HG03139 (cell line): ENCODE results near the gene HMHB1.
A peak's percentile ranks its signal among the peaks of the same experiment; 100 is the strongest.
"Not testable (repeated sequence)": the region's sequence is repeated elsewhere in the genome, so short reads cannot be mapped to it uniquely, and the experiment has no call there.

ENCODE experiments used
- ATAC-seq: cut with Tn5 transposase; IDR thresholded peaks from one replicate; pipeline ENCODE4 v1.9.1; 2021; ENCODE audit not compliant: unreplicated experiment

The HMHB1 gene

GRCh38 chr5:143801252-143801939, 10.6 kb upstream of the HMHB1 start:
- no peak for ATAC-seq

- no peak for ATAC-seq
Measured at GRCh38 chr5:143805861-143806260, 6.1 kb upstream of the HMHB1 start.

- no peak for ATAC-seq
Measured at GRCh38 chr5:143806579-143806978, 5.4 kb upstream of the HMHB1 start.

GRCh38 chr5:143807401-143807800, 4.6 kb upstream of the HMHB1 start:
- ATAC-seq = no peak

- not testable (repeated sequence) for ATAC-seq
Measured at GRCh38 chr5:143816370-143816769, 4.4 kb downstream of the HMHB1 start.

GRCh38 chr5:143819716-143820115, 7.8 kb downstream of the HMHB1 start:
- ATAC-seq = no peak

- ATAC-seq = no peak
Measured at GRCh38 chr5:143820451-143820850, 8.5 kb downstream of the HMHB1 start.

- ATAC-seq = peak; percentile 64
Measured at GRCh38 chr5:143824851-143825720, 13.1 kb downstream of the HMHB1 start.

GRCh38 chr5:143826951-143827444, 15.0 kb downstream of the HMHB1 start:
- peak; percentile 78 for ATAC-seq

GRCh38 chr5:143828710-143829109, 16.7 kb downstream of the HMHB1 start:
- no peak for ATAC-seq

- no peak for ATAC-seq
Measured at GRCh38 chr5:143833177-143833576, 21.2 kb downstream of the HMHB1 start.

GRCh38 chr5:143835251-143835650, 23.3 kb downstream of the HMHB1 start:
- no peak for ATAC-seq

- no peak for ATAC-seq
Measured at GRCh38 chr5:143836161-143836725, 24.3 kb downstream of the HMHB1 start.

GRCh38 chr5:143837306-143837848, 25.4 kb downstream of the HMHB1 start:
- no peak for ATAC-seq

- ATAC-seq = no peak
Measured at GRCh38 chr5:143841446-143841845, 29.5 kb downstream of the HMHB1 start.

- ATAC-seq = no peak
Measured at GRCh38 chr5:143842920-143843319, 31.0 kb downstream of the HMHB1 start.

- no peak for ATAC-seq
Measured at GRCh38 chr5:143843461-143843860, 31.5 kb downstream of the HMHB1 start.

- ATAC-seq = no peak
Measured at GRCh38 chr5:143850050-143850683, 38.2 kb downstream of the HMHB1 start.

GRCh38 chr5:143851383-143851782, 39.4 kb downstream of the HMHB1 start:
- ATAC-seq = no peak

- no peak for ATAC-seq
Measured at GRCh38 chr5:143860211-143860610, 48.2 kb downstream of the HMHB1 start.

- ATAC-seq = no peak
Measured at GRCh38 chr5:143862271-143862670, 50.3 kb downstream of the HMHB1 start.
